Liver (tissue), 9 donors: ENCODE results near the gene TMPRSS9. TPM values are rescaled to one million over a fixed set of nuclear protein-coding genes. Genes with fewer than 3 reads are reported as not detected.
A peak's percentile ranks its signal among the peaks of the same experiment; 100 is the strongest.

Source experiments
- DNase-seq: peaks from one replicate; pipeline ENCODE4 v3.0.0-alpha.2; 2017; ENCODE audit warnings: low spot score
- H3K27ac ChIP-seq, 2 donors: one replicate each; pipeline ENCODE4 v1.7.0; 2013; ENCODE audit warnings: inconsistent platforms in 2 of 2, low read length in 2 of 2, control low read depth in 1 of 2, low read depth in 1 of 2, mild to moderate bottlenecking in 1 of 2
- H3K27me3 ChIP-seq, 4 donors: one replicate each; pipeline versions ENCODE4 v1.6.1 to v1.7.0; 2013; ENCODE audit warnings: low read length in 3 of 4, inconsistent platforms in 1 of 4, mild to moderate bottlenecking in 1 of 4, moderate library complexity in 1 of 4; ENCODE audit not compliant: control insufficient read depth in 4 of 4, insufficient read depth in 4 of 4
- H3K36me3 ChIP-seq, 4 donors: one replicate each; pipeline versions ENCODE4 v1.6.1 to v1.7.0; 2013; ENCODE audit warnings: low read length in 3 of 4, mild to moderate bottlenecking in 3 of 4, low read depth in 1 of 4, moderate library complexity in 1 of 4; ENCODE audit not compliant: control insufficient read depth in 4 of 4, insufficient read depth in 3 of 4
- H3K4me1 ChIP-seq, 4 donors: one replicate each; pipeline versions ENCODE4 v1.6.1 to v1.7.0; 2013; ENCODE audit warnings: low read length in 3 of 4, mild to moderate bottlenecking in 3 of 4, moderate library complexity in 1 of 4; ENCODE audit not compliant: control insufficient read depth in 4 of 4, insufficient read depth in 4 of 4
- H3K4me3 ChIP-seq, 3 donors: one replicate each; pipeline versions ENCODE4 v1.6.1 to v1.7.0; 2013; ENCODE audit warnings: low read length in 3 of 3, control low read depth in 1 of 3, low read depth in 1 of 3, mild to moderate bottlenecking in 1 of 3
- H3K9ac ChIP-seq, 2 donors: one replicate each; pipeline ENCODE4 v1.7.0; 2013; ENCODE audit warnings: low read length in 2 of 2, mild to moderate bottlenecking in 2 of 2, moderate library complexity in 2 of 2, control low read depth in 1 of 2, low read depth in 1 of 2
- H3K9me3 ChIP-seq, 4 donors: one replicate each; pipeline versions ENCODE4 v1.6.1 to v1.7.0; 2013; ENCODE audit warnings: low read length in 3 of 4; ENCODE audit not compliant: control insufficient read depth in 4 of 4
- FOXA2 ChIP-seq: IDR thresholded peaks from 2 replicates; pipeline ENCODE4 v1.6.1; 2016; ENCODE audit warnings: antibody characterized with exemption
- GABPA ChIP-seq, 2 donors: IDR thresholded peaks in 1 of 2; conservative IDR thresholded peaks in 1 of 2; 2 replicates each; pipeline ENCODE4 v1.6.1; 2016; ENCODE audit warnings: antibody characterized with exemption in 2 of 2, mild to moderate bottlenecking in 1 of 2, moderate library complexity in 1 of 2
- HNF4G ChIP-seq: IDR thresholded peaks from 2 replicates; pipeline ENCODE4 v1.6.1; 2016; ENCODE audit warnings: antibody characterized with exemption
- JUND ChIP-seq, 2 donors: IDR thresholded peaks; 2 replicates each; pipeline ENCODE4 v1.6.1; 2016; ENCODE audit warnings: antibody characterized with exemption in 2 of 2
- MAX ChIP-seq: IDR thresholded peaks from 2 replicates; pipeline ENCODE4 v1.6.1; 2016; ENCODE audit warnings: antibody characterized with exemption
- RAD21 ChIP-seq, 2 donors: IDR thresholded peaks; 2 replicates each; pipeline ENCODE4 v1.6.1; 2016; ENCODE audit warnings: antibody characterized with exemption in 2 of 2, mild to moderate bottlenecking in 2 of 2
- REST ChIP-seq: IDR thresholded peaks from 2 replicates; pipeline ENCODE4 v1.6.1; 2016; ENCODE audit warnings: antibody characterized with exemption, mild to moderate bottlenecking
- RXRA ChIP-seq, 2 donors: IDR thresholded peaks; 2 replicates each; pipeline ENCODE4 v1.6.1; 2017 to 2018; ENCODE audit warnings: antibody characterized with exemption in 2 of 2, mild to moderate bottlenecking in 1 of 2
- SP1 ChIP-seq: IDR thresholded peaks from 2 replicates; pipeline ENCODE4 v1.6.1; 2018; ENCODE audit warnings: antibody characterized with exemption, mild to moderate bottlenecking
- TAF1 ChIP-seq: conservative IDR thresholded peaks from 2 replicates; pipeline ENCODE4 v1.6.1; 2016; ENCODE audit warnings: antibody characterized with exemption, mild to moderate bottlenecking
- YY1 ChIP-seq: IDR thresholded peaks from 2 replicates; pipeline ENCODE4 v1.6.1; 2016; ENCODE audit warnings: antibody characterized with exemption, mild to moderate bottlenecking
- ZBTB33 ChIP-seq: IDR thresholded peaks from 2 replicates; pipeline ENCODE4 v1.6.1; 2016; ENCODE audit warnings: antibody characterized with exemption
- WGBS: extraction: QIAGEN DNeasy Blood & Tissue Kit; methylation state at CpG from one replicate; pipeline ENCODE4 v1.1.7; 2013; 5-methylcytosine and 5-hydroxymethylcytosine counted together
- polyA plus RNA-seq, 2 donors: library from polyadenylated mRNA; stranded (reverse) in 1 of 2; unstranded in 1 of 2; fragments of 200-250 nt in 1 of 2; fragments of >200 nt in 1 of 2; fragmentation: Nextera tagmentation in 1 of 2; extraction: Ambion mirVana in 1 of 2; gene quantifications; one replicate each; pipeline versions ENCODE4 v1.2.1 to v1.2.3, GENCODE V29; 2013 to 2015
- total RNA-seq, 2 donors: library from RNA; depleted of rRNA; stranded (reverse); fragments of >200 nt; gene quantifications; one replicate each; pipeline ENCODE4 v1.2.3, GENCODE V29; 2014
- TF ChIP-seq, protein P1 (sequence below): fragments of 150-350 bp; IDR thresholded peaks from 2 replicates; pipeline ENCODE4 v1.5.1; 2017; ENCODE audit warnings: improper control_type of control experiment, low read depth, low read length; ENCODE audit not compliant: missing input control
- donor health status: healthy.
- donor health status: healthy.
- donor health status: healthy.
- donor health status: healthy.
- donor health status: healthy.

Gene TMPRSS9
- total and polyA plus RNA-seq, 4 donors = 0.39 to 24.8 (median 1.5) TPM

DNA sequence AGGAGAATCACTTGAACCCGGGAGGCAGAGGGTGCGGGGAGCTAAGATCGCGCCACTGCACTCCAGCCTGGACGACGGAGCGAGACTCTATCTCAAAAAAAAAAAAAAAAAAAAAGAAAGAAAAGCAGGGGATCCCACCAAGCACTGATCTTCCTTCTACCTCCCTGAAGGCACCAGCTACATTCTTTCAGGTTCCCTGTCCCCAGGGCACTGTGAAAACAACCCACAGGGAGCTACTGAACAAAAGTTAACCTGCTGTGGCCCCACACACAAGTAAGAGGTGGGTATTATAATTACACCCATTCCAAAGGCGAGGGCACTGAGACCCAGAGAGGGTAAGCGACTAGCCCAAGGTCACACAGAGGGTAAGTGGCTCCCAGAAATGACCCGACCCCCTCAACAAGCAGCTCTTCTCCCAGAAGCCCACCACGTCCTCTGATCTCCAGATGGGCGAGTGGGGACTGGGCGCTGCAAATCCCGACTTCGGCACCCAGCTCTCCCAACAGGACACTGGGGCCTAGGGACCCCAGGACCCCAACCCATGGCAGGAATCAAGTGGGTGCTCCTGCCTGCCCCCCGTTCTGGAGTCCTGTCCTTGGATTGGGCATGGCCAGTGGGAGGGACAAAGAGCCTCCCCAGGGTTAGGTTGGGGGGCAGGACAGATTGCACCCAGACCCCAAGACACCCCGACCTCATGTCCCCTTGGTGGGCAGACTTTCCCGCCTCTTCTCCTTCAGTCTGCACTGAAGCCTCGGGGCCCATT is 94.3 kb downstream of the TMPRSS9 start:
- TF ChIP-seq JUND (IDR thresholded peaks at IDR 0.05) (no peak), GABPA (IDR thresholded peaks at IDR 0.05 in 1 of 2, conservative IDR thresholded peaks at IDR 0.05 in 1 of 2) (no peak), RAD21 (IDR thresholded peaks at IDR 0.05) (no peak), ZBTB33 (no peak), YY1 (no peak), MAX (no peak)
- TF ChIP-seq, protein P1, sequence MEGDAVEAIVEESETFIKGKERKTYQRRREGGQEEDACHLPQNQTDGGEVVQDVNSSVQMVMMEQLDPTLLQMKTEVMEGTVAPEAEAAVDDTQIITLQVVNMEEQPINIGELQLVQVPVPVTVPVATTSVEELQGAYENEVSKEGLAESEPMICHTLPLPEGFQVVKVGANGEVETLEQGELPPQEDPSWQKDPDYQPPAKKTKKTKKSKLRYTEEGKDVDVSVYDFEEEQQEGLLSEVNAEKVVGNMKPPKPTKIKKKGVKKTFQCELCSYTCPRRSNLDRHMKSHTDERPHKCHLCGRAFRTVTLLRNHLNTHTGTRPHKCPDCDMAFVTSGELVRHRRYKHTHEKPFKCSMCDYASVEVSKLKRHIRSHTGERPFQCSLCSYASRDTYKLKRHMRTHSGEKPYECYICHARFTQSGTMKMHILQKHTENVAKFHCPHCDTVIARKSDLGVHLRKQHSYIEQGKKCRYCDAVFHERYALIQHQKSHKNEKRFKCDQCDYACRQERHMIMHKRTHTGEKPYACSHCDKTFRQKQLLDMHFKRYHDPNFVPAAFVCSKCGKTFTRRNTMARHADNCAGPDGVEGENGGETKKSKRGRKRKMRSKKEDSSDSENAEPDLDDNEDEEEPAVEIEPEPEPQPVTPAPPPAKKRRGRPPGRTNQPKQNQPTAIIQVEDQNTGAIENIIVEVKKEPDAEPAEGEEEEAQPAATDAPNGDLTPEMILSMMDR = no peak

DNA sequence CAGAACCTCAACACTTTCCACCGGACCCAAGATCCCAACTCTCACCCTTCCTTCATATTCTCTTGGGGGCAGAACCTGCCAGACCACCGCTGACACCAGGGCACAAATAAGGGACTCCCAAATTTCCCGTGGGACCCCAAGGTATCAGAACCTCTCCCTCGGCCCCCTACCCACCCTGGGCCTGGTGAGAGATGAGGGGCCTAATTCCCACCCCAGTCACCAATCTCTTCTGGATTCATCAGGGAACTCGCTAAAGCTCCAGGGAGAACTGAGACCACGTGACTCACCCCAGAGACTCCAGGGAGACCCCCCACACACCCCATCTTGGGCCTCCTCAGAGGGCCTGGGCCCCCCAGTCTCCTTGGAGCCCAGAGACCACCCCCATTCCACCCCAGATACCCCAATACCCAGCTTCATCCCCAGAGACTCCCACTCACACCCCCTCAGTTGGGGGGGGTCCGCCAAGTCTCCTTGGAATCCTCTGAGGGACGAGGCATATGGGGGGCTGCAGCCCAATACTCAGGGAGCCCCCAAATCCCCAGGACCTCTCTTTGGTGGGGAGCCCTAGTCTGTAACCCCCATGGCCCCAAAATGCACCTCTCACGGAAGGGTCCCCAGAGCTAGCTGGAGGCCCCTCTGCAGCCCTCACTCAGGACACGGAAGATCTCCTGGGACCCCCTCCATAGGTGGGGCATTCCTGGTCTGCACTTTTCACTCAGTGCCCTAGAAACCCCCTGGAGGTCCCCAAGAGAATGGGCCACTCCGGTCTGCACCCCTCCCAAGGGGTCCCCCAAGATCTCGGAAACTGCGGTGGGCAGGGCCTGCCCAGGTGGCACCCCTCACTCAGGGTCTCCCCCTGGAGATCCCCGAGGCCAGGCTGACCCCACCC is 95.1 kb downstream of the TMPRSS9 start:
- no peaks in the 10 kb centered on the region for H3K9me3 ChIP-seq
- H3K9ac ChIP-seq = peak overlapping the region in 1 of 2 donors; percentile 60
- no peak overlapping the region for H3K27ac ChIP-seq
- H3K4me3 ChIP-seq = peak overlapping the region in 1 of 3 donors; percentile 98
- peaks cover 5 to 23% (median 17%) of the 10 kb centered on the region in 4 donors for H3K4me1 ChIP-seq
- no peak for TF ChIP-seq FOXA2
- no peak for TF ChIP-seq REST
- TF ChIP-seq JUND (IDR thresholded peaks at IDR 0.05) = no peak
- no peak for TF ChIP-seq GABPA (IDR thresholded peaks at IDR 0.05 in 1 of 2, conservative IDR thresholded peaks at IDR 0.05 in 1 of 2)
- TF ChIP-seq HNF4G = no peak
- no peak for TF ChIP-seq SP1
- TF ChIP-seq RXRA (IDR thresholded peaks at IDR 0.05) = no peak
- no peak for TF ChIP-seq MAX
- no peak for TF ChIP-seq YY1
- TF ChIP-seq TAF1 = no peak
- WGBS = 80% methylated on average over 14 of the region's 14 CpGs
- no peaks in the 10 kb centered on the region for H3K27me3 ChIP-seq
- H3K36me3 ChIP-seq = no peaks in the 10 kb centered on the region
- no peak for DNase-seq

More for the DNA sequence above, 94.3 kb downstream of the TMPRSS9 start:
- DNase-seq = no peak
- WGBS = 95% methylated on average over 19 of the region's 19 CpGs
- H3K9ac ChIP-seq = no peak overlapping the region
- H3K4me1 ChIP-seq = peaks cover 5 to 23% (median 17%) of the 10 kb centered on the region in 4 donors
- H3K27me3 ChIP-seq = no peaks in the 10 kb centered on the region
- H3K4me3 ChIP-seq = no peak overlapping the region
- H3K36me3 ChIP-seq = no peaks in the 10 kb centered on the region
- no peaks in the 10 kb centered on the region for H3K9me3 ChIP-seq
- H3K27ac ChIP-seq = no peak overlapping the region
